HG03565 (cell line): ENCODE measurements around the gene NFE2L1.

Experiments used
- ATAC-seq: cut with Tn5 transposase; IDR thresholded peaks from one replicate; pipeline ENCODE4 v1.9.1; 2021; ENCODE audit warnings: mild to moderate bottlenecking, moderate library complexity; ENCODE audit not compliant: unreplicated experiment

The NFE2L1 gene

DNA sequence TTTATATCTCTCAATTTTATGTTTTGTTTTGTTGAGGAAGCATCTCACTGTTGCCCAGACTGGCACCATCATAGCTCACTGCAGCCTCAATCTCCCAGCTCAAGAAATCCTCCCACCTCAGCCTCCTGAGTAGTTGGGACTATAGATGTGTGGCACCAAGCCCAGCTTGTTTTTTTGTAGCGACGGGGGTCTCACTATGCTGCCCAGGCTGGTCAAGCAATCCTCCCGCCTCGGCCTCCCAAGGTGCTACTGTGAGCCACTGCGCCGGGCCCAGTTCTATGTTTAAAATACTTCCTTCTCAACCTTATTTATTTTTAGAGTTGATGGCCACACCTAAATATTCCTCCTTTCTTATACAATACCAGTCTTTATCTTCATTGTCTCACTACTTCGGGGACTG lies 1.9 kb upstream of the NFE2L1 start:
- ATAC-seq, result no peak

GRCh38 chr17:48047113-48047740 lies 932 bp upstream of the NFE2L1 start:
- ATAC-seq, result no peak

DNA sequence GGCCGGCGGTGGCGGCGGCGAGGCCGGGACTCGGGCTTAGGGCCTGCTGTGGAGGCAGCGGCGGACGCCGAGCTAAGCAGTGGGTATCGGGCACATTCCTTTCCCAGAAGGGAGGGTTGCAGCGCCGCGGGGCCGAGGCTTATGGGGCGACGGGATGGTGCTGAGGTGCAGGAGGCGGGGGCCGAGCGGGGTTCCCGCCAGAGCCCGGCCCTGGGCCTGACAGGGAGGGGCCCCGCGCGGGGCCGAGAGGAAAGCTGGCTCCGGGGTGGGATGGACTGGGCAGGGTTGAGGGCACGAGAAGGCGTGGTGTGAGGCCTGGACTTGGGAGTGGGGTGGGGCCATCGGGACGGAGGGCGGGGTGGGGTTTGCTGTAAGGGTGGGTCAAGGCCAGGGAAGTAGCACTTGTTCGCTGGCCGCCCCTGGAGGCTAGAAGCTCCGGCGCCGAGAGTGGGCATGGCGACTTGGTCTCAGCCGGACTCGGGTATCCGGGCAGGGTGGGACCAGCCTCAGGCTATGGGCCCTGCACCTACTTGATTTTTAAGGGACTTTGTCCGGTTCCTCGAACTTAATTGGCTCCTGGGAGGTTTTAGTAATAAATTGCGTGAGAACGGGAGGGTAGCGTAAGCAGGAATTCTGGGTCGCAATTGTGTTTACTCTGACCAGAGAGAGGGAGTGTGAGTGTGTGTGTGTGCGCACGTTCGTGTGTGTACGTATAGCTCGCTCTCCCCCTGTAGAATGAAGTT lies 396 bp downstream of the NFE2L1 start:
- no peak for ATAC-seq

DNA sequence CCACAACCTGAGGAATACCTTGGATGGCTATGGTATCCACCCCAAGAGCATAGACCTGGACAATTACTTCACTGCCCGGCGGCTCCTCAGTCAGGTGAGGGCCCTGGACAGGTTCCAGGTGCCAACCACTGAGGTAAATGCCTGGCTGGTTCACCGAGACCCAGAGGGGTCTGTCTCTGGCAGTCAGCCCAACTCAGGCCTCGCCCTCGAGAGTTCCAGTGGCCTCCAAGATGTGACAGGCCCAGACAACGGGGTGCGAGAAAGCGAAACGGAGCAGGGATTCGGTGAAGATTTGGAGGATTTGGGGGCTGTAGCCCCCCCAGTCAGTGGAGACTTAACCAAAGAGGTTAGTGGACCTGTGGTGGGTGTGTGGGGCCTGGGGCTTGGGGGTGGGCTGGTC lies 3.1 kb downstream of the NFE2L1 start:
- no peak for ATAC-seq

DNA sequence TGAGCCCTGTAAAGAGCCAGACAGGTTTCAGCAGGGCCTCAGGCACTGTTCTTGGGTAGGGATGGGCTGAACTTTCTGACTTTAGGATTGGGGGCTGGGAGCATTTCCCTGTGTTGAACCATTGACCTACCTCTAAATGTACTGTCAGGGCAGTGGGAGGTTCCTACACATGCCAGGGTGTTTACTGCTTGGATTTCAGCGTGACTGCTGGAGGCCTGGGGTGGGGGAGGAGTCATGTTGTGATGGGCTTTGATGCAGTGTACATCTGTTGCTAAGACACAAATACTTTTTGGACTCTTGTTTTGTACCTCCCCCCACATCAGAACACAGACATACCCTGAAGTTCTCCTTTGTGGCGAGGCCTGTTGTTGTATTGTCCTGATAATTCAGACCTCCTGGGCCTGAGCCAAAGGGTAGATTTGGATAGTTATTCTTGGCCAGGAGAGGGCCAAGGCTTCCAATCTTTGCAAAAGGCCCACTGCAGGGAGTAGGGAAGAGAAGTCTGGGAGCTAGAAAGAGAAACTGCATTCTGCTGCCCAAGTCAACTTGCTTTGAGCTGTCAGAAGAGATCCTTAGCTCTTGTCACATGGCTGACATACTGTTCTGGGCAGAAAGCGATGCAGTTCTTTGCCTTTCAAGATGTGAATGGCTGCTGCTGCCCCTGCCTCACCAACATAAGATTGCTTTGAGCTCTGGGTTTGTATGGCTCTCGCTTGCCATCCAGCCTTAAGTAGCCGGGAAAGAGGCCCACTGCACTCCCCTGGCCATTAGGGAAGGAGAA lies 3.7 kb downstream of the NFE2L1 start:
- no peak for ATAC-seq

- ATAC-seq, result no peak
Measured at GRCh38 chr17:48052956-48053757, 5.0 kb downstream of the NFE2L1 start.

GRCh38 chr17:48053758-48054237 lies 5.6 kb downstream of the NFE2L1 start:
- no peak for ATAC-seq

GRCh38 chr17:48054238-48055185 lies 6.4 kb downstream of the NFE2L1 start:
- ATAC-seq, result no peak

DNA sequence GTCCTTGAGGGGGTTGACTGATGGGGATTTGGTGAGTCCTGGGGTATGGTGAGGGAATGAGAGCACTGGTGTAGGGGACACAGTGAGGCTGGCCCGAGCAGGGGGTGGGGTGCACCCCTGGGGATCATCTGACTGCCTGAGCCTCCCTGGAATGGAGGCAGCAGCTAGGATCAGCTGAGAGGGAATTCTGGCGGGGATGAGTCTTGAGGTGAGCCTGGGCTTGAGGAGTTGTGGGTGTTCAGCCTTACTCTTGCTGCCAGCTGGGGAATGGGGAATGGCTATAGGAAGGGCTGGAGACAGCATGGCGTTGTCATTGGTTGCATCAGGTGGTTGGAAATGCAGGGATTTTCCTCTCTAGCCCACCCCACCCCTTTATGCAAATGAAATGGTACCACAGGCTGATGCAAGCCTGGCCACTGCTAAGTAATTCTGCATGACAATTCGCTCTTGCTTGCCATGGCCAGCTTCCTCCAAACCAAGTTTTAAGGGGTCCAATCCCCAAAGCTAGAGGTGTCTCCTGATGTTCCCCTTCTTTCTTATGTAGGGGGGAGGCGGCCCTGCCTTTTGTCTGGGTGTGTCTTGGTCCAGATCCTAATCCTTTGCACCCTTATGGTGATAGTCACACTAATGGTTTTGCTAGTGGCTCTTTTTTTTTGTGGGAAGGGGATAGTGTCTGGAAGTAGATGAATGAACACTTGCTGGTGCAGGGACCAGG lies 7.5 kb downstream of the NFE2L1 start:
- no peak for ATAC-seq

DNA sequence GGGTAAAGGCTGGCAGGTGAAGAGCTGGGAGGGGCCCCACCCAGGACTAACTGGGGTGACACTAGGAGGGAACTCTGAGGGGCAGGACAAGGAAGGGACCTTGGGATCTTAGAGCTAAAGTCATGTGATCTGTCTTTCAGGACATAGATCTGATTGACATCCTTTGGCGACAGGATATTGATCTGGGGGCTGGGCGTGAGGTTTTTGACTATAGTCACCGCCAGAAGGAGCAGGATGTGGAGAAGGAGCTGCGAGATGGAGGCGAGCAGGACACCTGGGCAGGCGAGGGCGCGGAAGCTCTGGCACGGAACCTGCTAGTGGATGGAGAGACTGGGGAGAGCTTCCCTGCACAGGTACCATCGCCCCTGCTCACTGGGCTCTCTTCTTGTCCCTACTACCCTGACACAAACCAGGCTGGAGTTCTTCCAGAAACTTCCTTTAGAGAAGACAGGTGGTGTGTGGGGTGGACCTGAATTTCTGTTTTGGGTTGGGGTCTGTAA lies 8.1 kb downstream of the NFE2L1 start:
- no peak for ATAC-seq

DNA sequence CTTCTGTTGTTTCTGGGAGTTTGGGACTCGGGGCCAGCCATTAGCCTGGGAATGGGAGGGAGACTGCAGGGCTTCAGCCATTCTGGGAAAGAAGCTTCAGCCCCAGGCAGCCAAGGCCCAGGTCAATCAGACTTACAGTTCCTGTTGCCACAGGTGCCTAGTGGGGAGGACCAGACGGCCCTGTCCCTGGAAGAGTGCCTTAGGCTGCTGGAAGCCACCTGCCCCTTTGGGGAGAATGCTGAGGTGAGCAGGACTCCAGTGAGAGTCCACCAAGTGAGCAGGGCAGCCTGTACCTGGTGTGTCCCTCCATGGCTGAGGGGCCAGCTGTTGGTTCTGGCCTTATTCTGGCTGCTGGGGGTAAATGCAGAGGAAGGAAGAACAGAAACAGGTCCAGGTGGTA lies 8.7 kb downstream of the NFE2L1 start:
- no peak for ATAC-seq

- ATAC-seq, result no peak
Measured at GRCh38 chr17:48057626-48058025, 9.5 kb downstream of the NFE2L1 start.

DNA sequence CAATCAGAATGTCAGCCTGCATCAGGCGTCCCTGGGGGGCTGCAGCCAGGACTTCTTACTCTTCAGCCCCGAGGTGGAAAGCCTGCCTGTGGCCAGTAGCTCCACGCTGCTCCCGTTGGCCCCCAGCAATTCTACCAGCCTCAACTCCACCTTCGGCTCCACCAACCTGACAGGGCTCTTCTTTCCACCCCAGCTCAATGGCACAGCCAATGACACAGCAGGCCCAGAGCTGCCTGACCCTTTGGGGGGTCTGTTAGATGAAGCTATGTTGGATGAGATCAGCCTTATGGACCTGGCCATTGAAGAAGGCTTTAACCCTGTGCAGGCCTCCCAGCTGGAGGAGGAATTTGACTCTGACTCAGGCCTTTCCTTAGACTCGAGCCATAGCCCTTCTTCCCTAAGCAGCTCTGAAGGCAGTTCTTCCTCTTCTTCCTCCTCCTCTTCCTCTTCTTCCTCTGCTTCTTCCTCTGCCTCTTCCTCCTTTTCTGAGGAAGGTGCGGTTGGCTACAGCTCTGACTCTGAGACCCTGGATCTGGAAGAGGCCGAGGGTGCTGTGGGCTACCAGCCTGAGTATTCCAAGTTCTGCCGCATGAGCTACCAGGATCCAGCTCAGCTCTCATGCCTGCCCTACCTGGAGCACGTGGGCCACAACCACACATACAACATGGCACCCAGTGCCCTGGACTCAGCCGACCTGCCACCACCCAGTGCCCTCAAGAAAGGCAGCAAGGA lies 10.4 kb downstream of the NFE2L1 start:
- ATAC-seq, result no peak

- no peak for ATAC-seq
Measured at GRCh38 chr17:48059125-48059668, 11.0 kb downstream of the NFE2L1 start.

GRCh38 chr17:48060249-48060648 lies 12.1 kb downstream of the NFE2L1 start:
- ATAC-seq, result no peak

- no peak for ATAC-seq
Measured at GRCh38 chr17:48062273-48062672, 14.1 kb downstream of the NFE2L1 start.

GRCh38 chr17:48064638-48065037 lies 16.5 kb downstream of the NFE2L1 start:
- ATAC-seq, result no peak

GRCh38 chr17:48066192-48066591 lies 18.0 kb downstream of the NFE2L1 start:
- ATAC-seq, result no peak
